Body of pancreas (tissue), 4 donors: ENCODE results near the gene IQCK.

ENCODE experiments used
- POLR2A ChIP-seq, 3 donors: fragments of 450-650 bp; IDR thresholded peaks; one replicate each; pipeline ENCODE4 v1.6.1; 2016; ENCODE audit warnings: antibody characterized with exemption in 3 of 3, mild to moderate bottlenecking in 2 of 3
- TF ChIP-seq, protein P1 (sequence below), 7 experiments: fragments of 450-650 bp in 4 of 7; fragments of 200-600 bp in 3 of 7; sonication (generic) in 3 of 7; IDR thresholded peaks; one replicate each; pipeline ENCODE4 v1.5.1; 2016 to 2019; ENCODE audit warnings: antibody characterized with exemption in 7 of 7

GRCh38 chr16:19837331-19837980 is 119.4 kb downstream of the IQCK start:
- TF ChIP-seq, protein P1, sequence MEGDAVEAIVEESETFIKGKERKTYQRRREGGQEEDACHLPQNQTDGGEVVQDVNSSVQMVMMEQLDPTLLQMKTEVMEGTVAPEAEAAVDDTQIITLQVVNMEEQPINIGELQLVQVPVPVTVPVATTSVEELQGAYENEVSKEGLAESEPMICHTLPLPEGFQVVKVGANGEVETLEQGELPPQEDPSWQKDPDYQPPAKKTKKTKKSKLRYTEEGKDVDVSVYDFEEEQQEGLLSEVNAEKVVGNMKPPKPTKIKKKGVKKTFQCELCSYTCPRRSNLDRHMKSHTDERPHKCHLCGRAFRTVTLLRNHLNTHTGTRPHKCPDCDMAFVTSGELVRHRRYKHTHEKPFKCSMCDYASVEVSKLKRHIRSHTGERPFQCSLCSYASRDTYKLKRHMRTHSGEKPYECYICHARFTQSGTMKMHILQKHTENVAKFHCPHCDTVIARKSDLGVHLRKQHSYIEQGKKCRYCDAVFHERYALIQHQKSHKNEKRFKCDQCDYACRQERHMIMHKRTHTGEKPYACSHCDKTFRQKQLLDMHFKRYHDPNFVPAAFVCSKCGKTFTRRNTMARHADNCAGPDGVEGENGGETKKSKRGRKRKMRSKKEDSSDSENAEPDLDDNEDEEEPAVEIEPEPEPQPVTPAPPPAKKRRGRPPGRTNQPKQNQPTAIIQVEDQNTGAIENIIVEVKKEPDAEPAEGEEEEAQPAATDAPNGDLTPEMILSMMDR (IDR thresholded peaks at IDR 0.05) = no peak
- no peak for TF ChIP-seq POLR2A (IDR thresholded peaks at IDR 0.05)
